GM21515 (cell line): ENCODE results near the gene EFHC1.

Experiments used
- ATAC-seq: cut with Tn5 transposase; IDR thresholded peaks from one replicate; pipeline ENCODE4 v1.9.1; 2021; ENCODE audit not compliant: unreplicated experiment

Gene EFHC1

DNA sequence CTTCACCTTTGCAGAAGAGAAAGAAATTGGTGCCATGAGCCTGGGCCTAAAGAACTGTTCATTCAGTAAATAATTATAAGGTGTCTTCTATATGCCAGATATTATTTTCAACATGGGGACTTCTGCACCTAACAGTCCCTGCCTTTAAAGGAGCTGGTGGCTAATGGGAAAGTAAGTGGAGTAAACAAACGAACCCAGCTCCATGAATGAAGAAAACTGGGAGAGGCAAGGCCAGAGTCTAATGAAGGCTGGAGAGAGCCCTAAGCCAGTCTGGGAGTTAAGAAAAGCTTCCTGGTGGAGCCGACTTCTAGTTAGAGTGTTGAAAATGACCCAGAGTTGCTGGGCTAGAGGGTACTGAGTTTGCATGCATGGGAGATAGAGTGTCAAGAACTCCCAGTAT, 24.2 kb upstream of the EFHC1 start:
- ATAC-seq = no peak

DNA sequence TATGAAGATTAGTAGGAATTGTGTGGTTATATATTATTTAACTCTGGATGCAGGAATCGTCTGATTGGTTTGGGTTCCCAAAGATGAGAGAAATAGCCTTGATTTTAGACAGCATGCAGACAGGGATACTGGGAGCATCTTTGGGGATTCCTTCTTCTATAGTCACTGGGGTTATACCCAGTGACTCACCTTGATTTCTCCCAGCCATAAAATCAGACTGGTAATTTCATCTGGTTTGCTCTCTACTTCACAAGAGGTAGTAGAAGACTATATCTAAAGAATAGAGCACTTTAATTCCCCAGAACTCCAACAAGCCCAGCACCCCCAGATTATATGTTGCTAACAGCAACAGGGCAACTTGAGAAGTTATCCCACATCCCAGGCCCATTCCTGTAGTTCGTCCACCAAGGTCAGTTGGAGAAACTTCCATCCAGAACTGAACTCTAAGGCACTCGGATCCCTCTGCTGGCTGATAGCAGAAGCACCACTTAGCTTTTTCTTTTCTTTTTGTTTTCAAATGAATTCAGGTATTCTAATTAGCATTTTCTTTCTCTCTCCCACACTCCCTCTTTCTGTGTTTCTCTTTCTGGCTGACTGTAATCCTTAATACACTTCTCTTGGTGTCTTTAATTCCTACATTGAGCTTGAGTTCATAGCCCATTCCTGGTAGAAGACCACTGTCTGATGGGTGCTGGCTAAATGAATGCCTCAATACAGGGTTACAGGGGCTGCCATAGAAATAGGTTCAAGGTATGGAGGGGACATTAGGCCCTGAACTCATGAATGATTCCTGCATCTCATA, 20.4 kb upstream of the EFHC1 start:
- no peak for ATAC-seq

DNA sequence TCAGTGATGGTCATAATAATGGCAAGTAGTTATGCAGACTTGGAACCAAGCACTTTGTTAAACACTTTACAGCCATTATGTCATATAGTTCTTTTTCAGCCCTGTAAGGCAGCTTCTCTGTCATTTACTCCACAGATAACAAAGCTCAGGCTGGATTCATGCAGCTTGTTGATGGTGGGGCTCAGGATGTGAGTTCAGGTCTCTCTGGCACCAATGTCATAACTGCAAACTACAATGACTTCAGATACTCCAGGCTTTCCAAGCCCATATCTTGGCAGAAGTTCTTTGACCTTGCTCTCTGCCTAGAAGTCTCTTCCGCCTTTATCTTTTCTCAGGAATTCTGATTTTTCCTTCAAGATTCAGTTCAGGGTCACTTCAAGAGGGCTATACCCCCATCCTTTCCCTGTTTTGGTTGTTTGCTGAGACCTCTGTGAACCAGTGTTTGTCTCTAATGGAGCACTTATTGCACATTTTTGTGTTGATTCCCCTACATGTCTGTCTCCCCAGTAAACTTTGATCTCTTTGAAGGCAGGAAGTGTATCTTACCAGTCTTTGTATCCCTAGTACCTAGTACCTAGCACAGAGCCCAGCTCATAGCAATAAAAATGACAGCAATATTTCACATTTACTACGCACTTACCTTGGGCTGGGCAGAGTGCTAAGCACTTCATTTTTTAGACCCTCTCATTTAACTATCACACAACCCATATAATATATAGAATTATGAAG, 19.7 kb upstream of the EFHC1 start:
- ATAC-seq = no peak

DNA sequence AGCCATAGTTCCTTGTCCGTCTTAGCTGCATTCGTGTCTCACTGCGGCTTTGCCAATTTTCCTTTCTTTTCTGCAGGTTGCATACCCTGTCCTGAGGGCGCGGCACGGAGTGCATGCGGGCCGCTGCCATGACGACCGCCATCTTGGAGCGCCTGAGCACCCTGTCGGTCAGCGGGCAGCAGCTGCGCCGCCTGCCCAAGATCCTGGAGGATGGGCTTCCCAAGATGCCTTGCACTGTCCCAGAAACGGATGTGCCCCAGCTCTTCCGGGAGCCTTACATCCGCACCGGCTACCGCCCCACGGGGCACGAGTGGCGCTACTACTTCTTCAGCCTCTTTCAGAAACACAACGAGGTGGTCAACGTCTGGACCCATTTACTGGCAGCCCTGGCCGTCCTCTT, 17.1 kb upstream of the EFHC1 start:
- no peak for ATAC-seq

DNA sequence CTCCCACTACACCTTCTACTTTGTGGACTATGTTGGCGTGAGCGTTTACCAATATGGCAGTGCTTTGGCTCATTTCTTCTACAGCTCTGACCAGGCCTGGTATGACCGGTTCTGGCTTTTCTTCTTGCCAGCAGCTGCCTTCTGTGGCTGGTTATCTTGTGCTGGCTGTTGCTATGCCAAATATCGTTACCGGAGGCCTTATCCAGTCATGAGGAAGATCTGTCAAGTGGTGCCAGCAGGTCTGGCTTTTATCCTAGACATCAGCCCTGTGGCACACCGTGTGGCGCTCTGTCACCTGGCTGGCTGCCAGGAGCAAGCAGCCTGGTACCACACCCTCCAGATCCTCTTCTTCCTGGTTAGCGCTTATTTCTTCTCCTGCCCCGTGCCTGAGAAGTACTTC, 16.5 kb upstream of the EFHC1 start:
- ATAC-seq = no peak

DNA sequence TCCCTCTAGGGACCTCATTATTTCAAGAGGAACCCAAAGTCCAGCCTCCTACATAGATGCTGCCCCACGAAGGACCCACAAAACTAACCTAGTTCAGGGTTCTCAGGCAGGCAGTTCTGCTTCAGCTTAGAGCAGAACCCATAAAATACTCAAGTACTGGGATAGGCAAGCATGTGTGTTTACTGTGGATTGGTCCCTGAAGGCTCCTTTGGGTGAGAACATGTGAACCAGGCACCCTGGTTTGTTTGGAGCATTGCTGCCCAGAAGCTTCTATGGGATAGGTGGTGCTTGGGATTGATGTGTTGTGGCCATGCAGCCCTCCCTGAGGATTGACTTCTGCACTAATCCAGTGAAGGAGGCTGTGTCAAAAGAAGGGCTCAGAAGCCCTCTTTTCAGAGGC, 14.9 kb upstream of the EFHC1 start:
- no peak for ATAC-seq

DNA sequence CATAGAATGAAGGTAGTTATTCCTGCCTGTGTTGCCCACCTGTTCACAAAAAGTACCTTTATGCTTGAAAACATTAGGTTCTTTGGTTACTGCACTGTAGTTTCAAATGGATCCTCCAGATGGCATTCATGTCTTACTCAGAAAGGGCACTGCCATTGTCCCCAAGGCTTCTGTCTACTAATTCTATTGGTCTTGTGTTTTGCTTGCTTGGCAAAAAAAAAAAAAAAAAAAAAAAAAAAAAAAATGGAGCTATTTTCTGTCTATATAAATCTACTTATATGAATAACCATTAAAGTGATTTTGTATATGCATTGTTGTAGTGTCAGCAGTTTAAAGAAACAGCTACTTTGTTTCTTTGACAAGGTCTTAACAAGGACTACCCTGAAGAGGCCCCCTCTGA, 12.7 kb upstream of the EFHC1 start:
- peak; percentile 78 for ATAC-seq

DNA sequence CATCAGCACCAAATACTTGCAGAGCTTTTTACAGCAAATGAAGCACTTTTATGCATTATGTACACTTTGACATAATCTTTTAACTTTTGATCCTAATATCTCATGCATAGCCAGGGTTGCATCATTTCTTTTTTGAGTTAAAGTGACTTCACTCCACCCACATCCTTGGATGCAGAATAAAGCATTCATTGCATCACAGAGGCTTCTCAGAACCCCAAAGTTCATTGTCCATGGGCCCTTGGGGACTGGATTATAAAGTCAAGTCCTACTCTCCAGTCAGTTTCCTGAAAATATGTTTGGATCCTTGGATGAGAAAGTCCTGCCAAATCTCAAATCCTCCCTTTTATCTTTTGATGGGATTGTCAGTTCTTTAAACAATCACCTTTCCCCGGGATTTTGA, 10.6 kb upstream of the EFHC1 start:
- ATAC-seq = no peak

DNA sequence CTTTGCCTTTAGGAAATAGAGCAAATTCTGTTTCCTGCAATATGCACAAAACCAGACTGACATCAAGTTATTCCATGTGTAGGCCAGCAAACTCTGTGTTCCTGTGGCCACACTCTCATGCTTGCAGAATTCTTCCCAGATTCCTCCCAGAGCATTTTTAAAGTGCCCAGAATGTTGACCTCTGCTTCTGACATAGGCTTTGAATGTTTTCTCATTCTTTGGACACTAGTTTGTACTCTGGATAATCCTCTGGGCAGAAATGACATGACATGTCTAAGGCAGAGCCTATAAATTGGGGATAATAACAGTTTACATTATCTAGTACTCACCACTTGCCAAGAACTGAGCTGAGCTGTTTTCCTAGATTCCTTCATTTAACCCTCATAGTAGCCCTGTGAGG, 9.2 kb upstream of the EFHC1 start:
- ATAC-seq = no peak

DNA sequence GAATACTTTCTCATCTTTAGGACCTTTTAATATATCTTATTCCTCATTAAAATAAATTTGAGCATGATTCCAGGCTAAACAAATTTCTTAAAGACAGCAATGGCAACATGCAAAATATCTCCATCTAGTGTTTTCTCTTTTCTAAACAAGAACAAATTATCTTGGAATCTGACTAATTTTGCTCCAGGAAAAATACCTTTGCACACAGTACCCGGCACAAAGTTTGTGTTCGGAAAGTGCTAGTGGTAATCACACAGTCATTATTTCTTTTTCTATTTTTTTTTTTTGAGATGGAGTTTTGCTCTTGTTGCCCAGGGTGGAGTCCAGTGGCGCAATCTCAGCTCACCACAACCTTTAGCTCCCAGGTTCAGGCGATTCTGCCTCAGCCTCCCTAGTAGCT, 8.2 kb upstream of the EFHC1 start:
- no peak for ATAC-seq

DNA sequence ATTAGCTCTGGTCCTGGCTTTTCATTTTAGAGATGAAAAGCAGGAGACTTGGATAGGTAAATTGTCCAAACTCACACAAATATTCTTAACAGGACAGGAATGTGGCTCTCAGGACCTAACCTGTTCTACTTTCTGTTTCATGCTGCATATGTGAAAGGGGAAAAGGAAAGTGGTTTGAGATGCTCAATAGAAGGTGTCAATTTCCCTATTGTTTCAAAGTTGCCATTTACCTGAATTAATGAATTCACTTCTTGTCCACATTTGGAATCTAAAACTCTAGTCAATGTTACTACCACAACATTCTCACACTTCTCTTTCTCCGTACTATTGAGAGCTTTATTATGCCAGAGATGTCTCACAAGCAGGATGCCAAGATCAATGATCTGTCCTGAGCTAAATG, 4.8 kb upstream of the EFHC1 start:
- ATAC-seq = no peak

DNA sequence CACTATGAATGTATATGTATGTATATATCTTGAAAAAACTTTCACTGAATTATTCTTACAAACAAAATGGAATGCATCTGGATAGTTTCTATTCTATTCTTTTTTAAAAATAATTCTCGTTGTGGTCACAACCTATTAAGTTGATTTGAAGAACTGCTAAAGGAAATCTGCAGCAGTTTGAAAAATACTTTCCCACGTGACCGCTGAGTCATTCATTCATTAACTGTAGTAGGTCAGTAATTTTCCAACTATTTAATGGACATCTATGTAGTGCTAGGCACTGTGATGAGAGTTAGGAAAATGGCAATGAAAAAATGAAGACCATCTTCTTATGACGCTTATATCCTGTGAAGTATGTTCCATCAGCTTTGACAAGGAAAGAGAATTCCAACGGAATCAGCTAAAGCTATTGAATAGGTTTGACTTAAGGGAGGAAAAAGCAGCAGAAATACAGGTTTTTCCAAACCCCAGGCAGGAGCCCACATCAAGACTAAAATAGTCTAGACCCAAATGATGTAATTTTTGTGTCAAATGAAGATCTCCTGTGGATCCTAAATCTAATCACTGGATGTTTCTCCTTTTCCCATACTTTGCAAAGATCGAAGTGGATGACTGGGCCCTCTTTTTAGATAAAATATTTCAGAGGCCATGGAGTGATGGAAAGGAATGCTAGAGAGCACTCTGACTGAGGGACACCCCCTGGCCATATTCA, 4.1 kb upstream of the EFHC1 start:
- no peak for ATAC-seq

DNA sequence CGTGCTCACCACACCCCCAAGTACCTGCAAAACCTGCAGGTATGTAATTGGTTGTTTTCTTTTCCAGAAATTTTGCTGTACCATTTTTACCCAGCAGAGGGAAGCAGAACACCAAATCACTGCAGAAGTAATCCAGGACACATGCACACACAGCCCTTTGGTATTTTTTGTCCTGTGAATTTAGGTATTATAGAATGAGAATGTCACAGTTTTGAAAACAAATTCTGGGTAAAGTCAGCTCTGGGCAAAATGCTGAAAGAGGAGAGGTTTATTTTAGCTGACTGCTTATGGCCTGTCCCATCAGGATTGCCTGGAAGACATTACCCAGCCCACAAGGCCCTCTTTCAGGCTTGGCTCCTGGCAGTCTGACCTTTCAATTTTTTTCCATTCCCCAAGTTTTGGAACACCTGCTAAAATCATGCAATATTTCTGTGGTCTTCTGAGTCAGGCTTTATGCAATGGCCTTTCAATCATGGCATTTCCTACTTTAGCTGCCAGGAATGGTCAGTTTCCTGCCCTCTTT, 3.5 kb upstream of the EFHC1 start:
- no peak for ATAC-seq

DNA sequence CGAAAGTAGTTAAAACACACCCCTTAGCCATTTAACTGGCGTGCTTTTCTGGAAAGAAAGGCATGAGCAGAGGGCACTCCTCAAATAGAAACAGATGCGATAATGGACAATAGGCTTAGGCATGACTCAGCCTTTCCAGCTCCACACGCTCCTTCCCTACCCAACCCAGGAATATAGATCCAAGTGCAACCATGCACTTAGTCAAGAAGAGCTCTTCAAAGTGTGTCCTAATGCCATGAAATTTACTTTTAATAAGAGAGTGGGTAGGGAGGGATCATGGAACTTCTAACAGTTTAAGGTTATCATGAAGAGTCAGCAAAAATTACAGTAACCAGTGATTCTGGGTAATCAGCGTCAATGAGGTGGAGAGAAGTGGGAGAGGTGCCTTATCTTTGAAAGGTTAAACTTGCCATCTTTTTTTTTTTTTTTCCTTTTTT, 2.4 kb upstream of the EFHC1 start:
- no peak for ATAC-seq

DNA sequence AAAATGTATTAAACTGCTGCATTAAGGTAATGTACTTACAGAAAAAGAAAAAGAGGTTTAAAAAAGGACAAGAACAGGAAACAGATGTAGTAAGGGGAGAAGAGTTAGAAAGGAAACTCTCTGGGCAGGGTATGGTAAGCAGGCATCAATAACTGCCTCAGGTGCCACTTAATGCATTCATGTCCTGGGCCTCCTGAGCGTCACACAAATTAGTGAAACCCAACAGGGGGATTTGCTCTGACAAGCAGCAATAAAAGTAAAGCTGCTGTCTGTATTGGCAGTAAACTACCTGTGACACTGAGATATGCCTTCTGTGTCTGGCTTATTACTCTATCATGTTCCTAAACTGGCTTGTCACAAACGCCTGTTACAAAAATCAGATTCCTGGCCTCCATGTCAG, 1.5 kb upstream of the EFHC1 start:
- ATAC-seq = no peak

DNA sequence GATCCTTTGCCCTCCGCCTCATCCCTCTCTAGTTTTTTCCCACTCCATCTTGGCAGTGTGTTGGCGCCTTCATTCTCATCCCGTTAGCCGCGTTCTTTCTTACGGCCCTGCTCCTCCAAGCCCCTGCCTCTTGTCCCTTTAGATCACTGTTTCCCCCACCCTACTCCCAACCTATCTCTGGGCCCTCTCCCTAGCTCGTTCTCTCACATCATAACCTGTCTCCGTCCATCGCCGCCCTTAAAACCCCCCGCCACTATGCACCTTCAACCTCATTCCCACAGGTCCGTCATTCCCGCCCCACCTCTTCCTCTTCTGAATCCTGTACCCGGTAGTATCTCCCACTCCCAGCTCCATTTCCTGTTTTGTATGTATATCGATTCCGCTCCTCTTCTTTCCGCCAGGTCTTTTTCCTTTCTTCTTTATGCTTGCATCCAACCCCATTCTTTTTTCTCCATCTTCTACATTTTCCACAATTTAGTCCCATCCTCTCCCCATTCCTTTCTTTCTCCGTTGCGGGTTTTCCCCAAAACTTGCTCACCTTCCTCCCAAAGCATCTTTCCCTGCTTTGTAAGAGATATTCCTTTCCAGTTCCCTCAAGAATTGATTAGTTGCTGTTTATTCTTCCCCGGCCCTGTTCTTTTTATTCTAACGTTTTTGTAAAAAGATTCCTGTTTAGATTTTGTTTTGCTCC, 671 bp downstream of the EFHC1 start:
- no peak for ATAC-seq

DNA sequence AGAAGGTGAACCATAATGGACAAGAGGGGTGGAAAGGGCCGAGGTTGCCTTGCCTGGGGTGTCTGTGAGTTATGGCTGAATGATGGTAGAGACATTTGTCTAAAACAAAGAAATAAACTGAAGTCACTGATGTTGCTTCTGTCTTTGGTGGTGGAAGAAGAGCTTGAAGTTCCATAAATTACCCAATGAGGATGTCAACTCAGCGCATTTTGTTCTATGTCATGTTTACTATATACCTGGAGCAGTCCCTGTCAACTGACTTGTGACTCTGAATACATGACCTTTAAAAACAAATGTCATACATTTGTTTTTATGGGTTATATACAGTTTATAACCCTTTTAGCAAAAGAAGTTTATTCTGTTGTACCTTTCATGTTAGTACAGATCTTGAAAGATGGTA, 2.0 kb downstream of the EFHC1 start:
- no peak for ATAC-seq

DNA sequence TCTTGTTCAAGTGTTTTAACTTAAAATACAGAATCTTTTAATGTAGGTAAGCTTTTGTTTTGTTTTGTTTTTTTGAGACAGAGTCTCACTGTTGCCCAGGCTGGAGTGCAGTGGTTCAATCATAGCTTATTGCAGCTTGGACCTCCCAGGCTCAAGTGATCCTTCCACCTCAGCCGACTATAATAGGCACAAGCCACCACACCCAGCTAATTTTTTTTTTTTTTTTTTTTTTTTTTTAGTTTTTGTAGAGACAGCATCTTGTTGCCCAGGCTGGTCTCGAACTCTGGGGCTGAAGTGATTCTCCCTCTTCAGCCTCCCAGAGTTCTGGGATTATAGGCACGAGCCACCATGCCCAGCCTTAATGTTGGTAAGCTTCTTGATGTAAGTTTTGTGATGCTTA, 3.3 kb downstream of the EFHC1 start:
- ATAC-seq = no peak

DNA sequence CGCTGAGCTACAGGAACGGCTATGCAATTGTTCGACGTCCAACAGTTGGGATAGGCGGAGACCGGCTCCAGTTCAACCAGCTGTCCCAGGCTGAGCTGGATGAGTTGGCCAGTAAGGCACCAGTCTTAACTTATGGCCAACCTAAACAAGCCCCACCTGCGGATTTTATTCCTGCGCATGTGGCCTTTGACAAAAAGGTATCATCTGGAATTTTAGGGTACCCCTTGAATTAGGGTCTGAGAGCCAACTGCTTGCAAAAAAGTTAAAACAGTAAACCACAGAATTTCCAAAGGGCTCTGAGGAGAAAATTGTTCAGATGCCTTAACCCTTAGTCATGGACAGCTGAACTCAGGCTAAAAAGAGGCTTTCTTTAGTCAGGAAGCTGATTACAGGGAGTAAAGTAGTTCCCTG, 3.8 kb downstream of the EFHC1 start:
- no peak for ATAC-seq

DNA sequence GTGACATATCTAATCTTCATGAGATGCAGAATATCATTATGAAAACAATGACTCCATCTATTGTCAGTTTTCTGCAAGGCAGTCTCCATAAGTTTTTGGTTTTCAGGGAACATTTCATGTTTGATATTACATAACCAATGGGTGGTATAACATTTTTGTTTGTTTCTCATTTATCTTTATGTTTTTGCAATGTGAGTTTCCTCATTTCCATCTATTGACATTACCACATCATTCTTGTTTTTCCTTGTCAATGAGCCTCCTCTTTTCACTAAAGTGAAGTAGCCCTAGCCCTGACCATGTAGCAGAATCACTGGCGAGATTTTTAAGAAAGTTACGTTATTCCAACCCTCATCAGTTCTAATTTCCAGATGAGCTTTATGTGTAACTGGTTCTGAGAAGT, 4.4 kb downstream of the EFHC1 start:
- ATAC-seq = no peak

DNA sequence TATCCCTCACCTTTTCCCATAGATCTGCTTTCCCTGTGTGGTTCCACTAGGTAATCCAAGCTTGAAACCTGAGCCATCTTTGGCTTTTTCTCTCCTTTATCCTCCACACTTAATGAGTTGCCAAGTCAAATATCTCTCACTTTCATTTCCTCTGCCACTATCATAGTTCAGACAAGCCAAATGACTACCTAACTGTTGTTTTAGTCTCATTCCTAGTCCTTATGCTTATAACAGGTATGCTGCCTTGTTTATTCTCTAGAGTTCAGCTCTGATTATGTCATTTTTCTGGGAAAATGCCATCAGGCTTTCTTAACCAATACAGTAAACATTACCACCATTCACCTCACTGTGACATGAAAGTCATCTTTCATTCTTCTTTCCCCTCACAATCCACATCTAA, 6.5 kb downstream of the EFHC1 start:
- no peak for ATAC-seq
